NOMO-1 (cell line): ENCODE measurements around the gene CFAP97.
"Not testable (repeated sequence)": the region's sequence is repeated elsewhere in the genome, so short reads cannot be mapped to it uniquely, and the experiment has no call there.

Experiments used
- DNase-seq, 2 experiments: peaks; one replicate each; lab custom pipeline; 2025; ENCODE audit not compliant: unreplicated experiment in 2 of 2; lab: John Stamatoyannopoulos, UW

Gene CFAP97

DNA sequence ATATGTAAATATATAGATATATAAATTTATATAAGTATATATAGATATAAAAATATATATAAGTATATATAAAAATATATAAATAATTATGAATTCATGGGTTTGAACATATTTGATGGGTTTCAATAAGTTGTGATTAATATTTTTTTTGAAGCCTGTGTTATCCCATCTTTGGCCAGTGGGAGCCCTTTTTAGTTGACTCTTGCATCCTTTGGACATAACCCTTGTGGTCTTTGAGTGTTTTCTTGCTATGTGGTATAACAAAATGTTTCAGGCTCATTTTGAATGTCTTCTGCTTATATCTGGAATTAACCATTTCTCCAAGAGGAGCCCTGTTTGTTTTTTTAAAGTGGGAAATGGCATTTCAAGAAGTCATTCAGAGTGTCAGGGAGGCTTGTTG, 20.8 kb upstream of the CFAP97 start:
- no peak for DNase-seq

DNA sequence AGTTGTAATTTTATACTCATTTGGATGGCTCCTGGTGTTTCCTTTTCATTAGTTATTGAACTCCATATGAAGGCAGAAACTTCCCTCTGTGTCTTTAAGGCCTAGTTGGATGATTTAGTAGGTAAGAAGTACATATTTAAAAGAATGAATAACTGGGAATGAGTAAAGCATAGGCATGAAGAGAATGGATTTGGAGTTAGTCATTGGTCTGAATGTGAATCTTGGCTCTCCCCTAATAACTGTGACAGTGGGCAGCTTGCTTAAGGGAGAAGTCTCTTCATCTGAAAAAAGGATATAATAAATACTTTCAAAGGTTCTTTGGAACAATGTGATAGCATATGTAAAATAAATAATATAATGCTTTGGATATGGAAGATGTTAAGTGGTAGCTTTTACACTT, 18.8 kb upstream of the CFAP97 start:
- no peak for DNase-seq

DNA sequence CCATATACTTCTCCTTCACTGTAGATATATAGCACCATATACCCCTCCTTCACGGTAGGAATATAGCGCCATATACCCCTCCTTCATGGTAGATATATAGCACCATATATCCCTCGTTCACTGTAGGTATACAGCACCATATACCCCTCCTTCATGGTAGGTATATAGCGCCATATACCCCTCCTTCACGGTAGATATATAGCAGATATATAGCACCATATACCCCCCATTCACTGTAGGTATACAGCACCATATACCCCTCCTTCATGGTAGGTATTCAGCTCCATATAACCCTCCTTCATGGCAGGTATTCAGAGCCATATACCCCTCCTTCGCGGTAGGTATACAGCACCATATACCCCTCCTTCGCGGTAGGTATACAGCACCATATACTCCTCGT, 18.1 kb upstream of the CFAP97 start:
- DNase-seq = no peak

DNA sequence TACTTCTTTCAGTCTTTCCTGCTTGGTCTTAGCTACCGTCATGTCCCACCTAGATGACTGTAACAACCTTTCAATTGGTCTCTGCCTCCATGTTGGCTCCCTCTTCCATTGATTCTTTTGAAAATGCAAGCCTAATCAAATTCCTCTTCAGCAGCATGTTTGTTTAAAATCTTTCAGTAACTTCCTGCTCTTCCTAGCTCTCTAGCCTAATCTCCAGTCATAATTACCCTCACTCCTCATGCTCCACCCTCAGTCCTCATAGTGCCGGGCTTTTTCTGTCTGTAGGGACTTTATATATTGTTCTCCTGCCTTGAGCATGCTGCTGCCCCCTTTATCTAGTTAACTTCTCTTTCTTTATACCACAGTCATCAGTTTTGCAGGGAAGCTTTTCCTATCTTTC, 17.7 kb upstream of the CFAP97 start:
- no peak for DNase-seq

DNA sequence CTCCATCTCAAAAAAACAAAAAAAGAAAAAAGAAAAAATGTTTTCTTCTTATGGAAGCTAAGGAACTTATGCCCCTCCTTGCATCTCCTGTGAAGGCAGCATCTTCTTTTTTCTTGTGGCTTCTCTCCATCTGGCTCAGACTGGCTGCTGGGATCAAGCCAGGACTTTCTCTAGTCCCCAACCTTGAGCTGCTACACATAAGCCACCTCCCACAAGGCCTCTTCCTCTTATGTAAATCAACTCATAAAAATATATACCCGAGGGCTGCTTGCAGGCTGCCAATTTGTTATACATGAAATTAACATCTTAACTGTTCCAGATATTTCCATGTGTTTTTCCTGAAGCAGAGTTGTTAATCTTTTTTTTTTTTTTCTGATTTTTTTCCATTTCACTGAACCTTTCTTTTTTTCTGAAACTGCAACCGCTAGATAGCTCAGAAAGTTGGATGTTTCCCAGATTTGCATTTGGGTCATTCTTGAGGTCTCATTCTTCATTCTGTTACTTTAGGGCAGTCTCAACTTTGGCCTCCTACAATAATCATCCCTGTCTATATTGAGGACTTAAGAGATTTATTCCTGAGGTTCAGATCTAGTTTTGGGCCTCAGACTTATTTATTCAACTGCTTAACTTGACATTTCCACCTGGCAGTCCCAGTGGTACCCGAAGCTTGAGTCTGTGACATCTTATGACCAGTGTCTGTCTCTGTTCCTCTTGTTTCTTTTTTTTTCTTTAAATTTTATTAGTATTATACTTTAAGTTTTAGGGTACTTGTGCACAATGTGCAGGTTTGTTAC, 15.9 kb upstream of the CFAP97 start:
- peak; percentile 11 to 18 for DNase-seq

DNA sequence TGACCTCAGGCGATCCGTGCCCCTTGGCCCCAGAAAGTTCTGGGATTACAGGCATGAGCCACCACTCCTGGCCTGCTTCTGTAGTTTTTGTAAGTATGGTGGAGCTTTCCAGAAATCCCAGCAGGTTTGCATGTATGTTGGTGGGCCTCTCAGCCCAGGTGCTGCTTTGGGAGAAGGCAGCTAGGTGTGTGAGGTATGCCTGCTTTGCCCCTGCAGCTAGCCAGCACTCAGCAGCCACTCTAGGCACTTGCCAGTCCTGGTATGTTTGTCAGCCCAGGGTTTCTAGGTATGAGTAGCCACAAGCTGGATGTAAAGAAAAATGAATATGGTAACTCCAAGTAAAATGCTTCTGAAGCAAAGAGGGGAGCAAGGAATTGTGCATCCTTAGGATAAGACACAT, 14.5 kb upstream of the CFAP97 start:
- DNase-seq = no peak

DNA sequence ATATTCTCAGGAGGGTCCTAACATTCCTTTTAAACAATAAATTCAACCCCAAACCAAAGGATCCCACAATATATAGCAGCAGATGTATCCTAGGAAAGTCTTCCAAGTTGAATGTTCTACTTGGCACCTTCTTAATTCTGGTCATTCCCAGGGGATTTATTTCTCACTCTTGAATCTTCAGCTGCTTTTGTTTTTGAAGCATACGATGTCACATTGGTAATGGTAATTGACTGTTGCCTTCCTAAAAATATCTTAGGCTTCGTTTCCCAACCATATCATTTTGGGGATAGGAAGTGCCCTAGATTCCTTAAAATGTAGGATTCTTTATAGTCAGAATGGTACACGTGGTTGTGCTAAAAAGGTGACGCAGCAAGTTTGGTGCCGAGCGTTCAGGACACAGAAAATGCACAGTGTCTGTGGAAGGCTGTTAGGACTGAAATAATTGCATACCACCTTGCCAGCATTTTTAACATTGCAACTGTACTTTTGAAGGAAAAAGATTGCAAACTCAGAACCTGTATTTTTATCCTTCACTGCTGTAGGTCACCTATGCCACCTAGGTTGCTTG, 13.7 kb upstream of the CFAP97 start:
- no peak for DNase-seq

DNA sequence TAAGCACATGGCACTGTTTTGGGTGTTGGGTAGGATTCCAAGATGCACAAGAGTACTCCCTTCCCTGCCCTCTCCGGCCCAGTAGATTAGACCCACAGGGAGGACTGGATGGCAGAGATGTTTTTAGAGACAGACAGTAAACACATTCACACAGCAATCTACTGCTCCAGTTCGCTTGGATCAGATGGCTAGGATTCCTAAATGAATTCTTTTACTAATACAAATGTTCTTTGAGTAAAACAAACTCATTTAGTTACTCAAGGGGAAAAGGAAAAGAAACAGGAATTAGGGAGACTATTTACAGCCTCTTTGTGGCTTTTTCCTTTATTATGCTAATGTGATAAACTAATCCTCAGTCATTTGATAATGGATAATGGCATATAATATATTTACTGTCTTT, 11.5 kb upstream of the CFAP97 start:
- no peak for DNase-seq

DNA sequence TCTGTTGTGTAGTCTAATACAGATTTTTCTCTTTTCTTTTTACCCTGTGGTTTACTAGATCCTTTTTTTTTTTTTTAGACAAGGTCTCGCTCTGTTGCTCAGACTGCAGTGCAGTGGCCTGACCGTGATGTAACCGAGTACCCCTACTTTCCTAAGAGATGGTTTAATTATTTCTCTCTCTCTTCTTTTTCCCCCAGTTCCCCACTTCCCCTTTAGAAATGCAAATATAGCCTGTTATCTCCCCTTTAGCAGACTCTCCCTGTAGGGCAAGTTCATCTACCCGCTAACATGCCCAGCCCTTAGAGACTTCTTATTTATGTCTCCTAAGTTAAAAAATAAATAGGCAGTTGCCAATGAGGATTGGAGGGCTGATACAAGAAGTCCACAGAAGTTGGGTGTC, 10.1 kb upstream of the CFAP97 start:
- DNase-seq = peak in 1 of 2 experiments; percentile 21

DNA sequence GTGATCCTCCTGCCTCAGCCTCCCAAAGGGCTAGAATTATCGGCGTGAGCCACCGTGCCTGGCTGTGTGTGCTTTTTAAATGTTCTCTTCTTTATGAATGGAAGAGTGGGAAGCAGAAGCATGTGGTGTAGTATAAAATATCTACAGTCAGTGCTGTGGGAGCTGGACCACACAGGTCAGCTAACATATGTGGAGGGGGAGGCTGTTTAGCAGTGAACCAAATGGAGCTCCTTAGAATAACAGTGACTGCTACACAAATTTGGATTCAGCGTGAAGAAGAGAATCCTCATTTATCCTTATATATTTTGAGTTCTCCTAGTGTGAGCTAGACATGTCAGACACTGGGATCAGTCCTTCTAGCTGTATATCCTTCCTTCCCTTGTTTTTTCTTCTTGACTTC, 8.8 kb upstream of the CFAP97 start:
- DNase-seq = no peak

DNA sequence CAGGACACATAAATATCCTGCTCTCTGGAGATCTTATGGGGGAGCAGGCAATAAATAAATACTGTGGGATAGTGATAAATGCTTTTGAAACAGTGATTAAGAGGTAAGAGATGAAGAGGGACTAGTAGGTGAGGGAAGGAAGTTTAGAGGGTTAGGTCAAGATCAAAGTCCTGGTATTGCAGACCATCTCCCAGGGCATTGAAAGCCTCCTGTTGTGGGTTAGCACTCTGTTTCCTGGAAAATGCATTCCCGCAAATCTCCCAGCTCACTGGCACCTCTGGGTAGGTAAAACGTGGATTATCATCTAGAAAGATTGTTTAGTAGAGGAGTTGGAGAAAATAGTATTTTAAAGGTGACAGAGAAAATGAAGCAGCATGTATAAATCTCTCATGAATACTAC, 7.8 kb upstream of the CFAP97 start:
- no peak for DNase-seq

DNA sequence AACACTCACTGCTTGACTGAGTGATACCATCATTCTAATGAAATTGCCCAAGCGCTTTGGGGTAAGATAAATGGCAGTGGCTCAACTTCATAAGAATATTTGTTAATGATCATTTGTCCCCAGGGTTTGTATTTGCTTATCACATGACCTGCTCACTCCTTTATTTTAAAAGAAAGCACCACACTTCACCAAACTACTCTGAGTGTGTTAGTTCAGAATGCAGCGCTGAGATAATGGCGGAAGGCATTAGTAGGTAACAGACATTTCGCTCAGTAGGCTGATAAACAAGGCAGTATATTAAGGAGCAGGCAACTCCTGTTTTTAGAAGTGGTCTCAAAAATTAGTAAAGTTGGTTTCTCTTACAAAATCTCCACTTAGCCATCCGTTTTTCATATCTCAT, 7.2 kb upstream of the CFAP97 start:
- DNase-seq = no peak

DNA sequence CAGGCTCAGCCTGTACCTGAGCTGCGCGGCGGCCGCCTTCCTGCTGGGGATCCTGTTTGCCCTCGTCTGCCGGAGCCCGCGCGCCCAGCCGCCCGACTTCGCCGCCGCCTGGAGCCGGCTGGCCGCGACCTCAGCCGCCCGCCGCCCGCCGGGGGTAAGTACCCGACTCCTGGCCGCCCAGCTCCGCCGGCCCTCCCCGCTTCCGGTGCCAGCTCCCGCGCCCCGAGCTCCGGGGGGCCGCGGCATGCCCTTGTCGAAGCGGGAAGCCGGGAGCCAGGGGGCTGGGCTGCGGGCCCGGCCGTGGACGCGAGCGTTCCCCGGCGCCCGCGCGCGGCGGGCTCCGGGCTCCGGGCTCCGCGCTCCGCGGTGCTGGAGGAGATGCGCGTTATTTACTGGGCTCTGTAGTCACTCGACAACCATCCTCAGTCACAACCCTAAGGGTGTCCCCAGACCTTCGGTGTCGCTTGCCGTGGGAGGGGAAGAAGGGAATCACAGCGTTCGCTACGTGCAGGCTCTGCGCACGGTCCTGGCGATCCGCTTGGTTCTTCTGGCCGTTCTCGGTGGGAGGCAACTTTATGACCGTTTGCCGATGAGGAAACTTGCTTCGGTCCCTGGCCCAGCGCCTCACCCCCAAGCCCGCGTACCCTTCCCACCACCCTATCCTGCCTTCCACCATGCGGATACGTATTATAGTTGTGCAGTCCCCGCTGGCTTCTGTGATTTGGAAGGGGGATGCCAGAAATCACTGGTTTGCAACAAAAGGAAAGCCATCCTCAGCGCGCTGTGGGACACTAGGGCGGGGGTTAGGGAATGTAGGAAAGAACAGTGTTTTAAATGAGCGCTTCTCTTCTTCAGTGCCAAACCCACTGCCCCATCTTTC, 6.5 kb upstream of the CFAP97 start:
- DNase-seq = peak; percentile 13 to 18

DNA sequence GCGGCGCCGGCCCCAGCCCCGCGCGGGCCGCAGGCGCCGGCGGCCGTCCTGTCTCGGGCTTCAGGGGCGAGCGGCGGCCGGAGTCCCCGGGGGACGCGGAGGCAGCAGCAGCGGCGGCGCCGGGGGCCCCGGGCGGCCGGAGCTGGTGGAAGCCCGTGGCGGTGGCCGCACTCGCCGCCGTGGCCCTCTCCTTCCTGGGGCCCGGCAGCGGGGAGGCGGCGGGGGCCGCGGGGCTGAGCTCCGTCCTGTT, 6.0 kb upstream of the CFAP97 start:
- not testable (repeated sequence) for DNase-seq

DNA sequence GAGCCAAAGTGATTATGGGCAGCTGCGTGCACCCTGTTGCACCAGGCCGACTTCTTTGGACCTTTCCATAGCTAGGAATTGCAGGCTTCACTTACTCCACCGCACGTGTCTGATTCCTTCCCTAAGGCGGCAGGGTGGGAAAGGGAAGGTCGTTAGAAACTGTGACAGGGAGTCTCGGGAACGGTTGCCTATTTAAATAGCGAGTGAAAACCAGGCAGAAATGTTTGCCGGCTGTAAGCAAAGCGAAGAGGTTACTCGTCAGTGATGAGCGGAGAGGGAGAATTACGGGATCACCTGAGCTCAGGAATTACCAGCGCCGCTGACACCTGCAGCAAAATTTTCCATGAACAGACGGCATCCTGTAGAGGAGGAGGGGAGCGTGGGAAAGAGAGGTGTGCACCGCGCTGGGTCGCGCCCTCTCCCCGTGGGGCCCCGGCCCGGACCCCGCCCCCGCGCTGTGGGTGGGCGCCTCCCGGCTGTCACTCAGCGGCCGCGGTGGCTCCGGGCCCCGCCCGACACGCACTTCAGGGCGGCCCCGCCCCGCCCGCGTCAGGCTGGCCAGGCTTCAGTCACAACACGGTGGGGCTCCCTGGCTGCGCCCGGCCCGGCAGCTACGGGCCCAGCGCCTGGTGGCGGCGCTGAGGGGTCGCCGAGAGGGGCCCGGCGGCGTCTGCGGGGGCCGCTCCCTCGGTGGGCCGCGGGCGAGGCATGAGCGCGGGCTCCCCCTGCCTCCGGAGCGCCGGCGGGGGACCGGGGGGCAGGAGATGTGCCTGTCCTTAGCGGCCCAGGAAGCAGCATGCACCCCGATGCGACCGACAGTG, 5.4 kb upstream of the CFAP97 start, which contains the start of gene SNX25:
Gene SNX25, plus strand, starts transcription at position 568 of the 821 bp plus-strand sequence. Its CDS starts 229 bp downstream, at position 797.
- DNase-seq = peak; percentile 50 to 75

DNA sequence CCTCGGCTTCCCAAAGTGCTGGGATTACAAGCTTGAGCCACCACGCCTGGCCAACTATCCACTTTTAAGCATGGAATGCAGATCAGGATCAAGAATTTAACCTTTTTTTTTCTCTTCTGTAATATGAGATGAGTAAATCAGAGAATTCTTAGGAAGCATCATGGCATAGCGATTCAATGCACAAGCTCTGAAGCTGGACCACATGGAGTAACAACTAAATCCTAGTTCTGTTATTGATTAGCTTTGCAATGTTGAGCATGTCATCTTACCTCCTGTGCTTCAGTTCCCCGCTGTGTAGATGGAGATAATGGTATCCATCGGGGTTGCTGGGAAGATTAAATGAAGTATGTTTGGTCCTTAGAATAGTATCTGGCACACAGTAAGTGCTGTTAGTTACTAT, 3.7 kb upstream of the CFAP97 start:
- no peak for DNase-seq

DNA sequence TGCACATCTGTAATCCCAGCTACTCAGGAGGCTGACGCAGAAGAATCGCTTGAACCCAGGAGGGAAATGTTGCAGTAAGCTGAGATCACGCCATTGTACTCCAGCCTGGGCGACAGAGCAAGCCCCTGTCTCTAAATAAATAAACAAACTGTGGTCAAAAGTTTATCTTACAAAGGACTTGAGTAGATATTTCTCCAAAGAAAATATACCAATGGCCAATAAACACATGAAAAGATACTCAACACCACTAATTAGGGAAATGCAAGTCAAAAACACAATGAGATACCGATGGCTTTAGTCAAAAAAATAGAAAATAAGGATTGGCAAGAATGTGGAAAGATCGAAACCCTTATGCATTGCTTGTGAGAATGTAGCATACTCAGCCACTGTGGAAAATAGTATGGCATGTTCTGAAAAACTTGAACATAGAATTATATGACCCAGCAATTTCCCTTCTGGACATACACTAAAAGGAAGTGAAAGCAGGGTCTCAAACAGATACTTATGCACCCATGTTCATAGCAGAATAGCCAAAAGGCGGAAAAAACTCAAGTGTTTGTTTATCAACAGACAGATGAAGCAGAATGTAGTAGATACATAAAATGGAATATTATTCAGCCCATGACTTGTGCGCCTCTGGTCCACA, 2.0 kb upstream of the CFAP97 start:
- DNase-seq = peak; percentile 50 to 82

DNA sequence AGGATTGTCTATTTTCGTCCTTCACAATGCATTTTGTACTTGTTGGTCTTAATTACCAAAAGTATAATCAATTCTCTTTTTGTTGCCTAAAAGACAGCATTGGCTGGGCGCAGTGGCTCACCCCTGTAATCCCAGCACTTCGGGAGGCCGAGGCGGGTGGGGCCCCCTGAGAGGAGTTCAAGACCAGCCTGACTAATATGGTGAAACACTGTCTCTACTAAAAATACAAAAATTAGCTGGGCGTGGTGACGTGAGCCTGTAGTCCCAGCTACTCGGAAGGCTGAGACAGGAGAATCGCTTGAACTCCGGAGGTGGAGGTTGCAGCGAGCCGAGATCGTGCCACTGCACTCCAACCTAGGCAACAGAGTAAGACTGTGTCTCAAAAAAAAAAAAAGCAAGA, 1.3 kb upstream of the CFAP97 start:
- not testable (repeated sequence) for DNase-seq

DNA sequence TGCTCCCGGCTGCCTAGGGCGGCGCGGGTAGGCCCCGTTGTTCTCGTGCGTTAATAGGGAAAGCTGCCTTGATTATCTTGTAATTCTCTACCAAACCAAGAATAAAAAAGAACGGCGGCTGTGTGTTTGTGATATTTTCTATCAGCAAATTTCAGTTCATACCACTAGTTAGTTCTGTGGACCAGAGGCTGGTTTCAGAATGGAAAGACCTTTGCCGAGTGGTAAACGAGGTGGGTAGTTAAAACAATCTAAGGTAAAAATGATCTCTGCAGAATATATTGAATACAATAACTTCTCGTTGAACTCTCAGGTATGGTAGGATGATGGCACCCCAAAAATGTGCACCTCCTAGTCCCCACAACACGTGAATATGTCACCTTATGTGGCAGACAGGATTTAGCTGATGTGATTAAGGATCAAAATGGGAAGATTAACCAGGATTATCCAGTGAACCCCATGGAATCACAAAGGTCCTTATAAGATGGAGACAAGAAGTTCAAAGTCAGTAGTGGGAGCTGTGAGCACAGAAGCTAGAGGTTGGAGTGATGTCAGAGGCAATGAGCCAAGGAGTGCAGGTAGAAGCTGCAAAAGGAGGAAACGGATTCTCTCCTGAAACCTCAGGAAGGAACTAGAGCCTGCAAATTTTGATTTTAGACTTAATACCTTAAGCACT, 574 bp upstream of the CFAP97 start:
- DNase-seq = no peak

DNA sequence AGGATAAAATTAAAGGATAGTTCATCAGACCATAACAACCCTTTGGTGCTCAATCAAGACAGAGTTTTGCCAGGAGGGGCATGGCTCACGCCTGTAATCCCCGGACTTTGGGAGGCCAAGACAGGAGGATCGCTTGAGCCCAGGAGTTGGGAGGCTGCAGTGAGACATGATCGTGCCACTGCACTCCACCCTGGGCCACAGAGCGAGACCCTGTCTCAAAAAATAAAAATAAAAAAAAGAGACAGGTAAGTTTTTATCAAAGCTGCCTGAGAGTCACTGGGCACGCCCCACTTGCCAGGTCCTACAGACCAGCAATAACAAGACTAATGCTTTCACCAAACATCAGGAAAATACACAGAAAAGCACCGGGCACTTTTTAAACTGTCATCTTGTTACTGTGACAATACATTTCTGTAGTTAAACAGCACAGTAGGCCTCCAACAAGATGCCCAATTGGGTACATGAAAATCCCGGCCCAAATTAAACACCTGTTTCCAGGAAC, 765 bp downstream of the CFAP97 start:
- DNase-seq = no peak
